EL (cell line): ENCODE data around the gene MAGEA9.
"Not testable (repeated sequence)": the region's sequence is repeated elsewhere in the genome, so short reads cannot be mapped to it uniquely, and the experiment has no call there.

Source experiments
- DNase-seq: peaks from one replicate; pipeline ENCODE4 v3.0.0-alpha.2; 2016

The MAGEA9 gene

DNA sequence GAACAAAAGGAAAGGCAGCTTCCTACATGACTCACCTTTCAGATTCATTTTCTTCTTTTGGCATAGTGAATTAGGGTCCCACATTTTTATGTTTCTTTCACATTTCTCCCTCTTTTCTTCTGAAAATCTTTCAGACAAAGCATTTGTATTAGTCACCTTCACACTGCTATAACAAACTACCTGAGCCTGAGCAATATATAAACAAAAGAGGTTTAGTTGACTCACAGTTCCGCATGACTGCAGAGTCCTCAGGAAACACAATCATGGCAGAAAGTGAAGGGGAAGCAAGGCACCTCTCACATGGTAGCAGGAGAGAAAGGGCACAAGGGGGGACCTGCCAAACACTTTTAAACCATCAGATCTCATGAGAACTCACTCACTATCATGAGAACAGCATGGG, 36.9 kb downstream of the MAGEA9 start:
- DNase-seq = no peak

DNA sequence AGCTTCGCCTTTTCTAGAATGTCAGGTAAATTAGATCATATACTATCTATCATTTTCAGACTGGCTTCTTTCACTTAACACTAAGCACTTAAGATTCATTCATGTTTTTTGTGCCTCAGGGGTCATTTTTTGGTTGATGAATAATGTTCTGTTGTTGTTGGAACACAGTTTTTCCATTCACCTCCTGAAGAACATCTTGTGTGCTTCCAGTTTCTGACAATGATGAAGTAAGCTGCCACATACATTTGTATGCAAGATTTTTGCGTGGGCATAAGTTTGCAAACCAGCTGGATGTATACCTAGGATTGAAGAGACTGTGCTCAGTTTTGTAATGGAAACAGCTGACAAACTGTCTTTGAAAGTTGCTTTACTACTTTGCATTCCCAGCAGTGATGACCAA, 37.6 kb downstream of the MAGEA9 start:
- DNase-seq = no peak

DNA sequence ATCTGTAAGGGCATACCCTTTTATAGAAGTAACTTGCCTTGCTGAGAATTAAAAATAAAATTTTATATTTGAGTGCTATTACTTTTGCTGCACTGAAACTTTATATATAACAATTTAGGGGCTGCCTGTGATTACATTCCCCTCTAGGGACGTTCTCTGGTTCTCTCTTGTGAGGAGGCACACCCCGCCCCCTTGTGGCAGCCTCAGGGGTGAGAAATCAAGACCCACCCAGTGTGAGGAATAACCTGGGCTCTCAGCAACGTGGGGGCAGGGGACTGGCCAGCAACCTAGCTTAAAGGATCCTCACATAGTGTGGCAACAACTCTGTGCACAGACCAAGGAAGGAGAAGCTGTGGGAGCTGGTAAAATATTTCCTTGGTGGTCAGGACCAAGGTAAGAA, 43.7 kb downstream of the MAGEA9 start:
- DNase-seq = peak; percentile 3

DNA sequence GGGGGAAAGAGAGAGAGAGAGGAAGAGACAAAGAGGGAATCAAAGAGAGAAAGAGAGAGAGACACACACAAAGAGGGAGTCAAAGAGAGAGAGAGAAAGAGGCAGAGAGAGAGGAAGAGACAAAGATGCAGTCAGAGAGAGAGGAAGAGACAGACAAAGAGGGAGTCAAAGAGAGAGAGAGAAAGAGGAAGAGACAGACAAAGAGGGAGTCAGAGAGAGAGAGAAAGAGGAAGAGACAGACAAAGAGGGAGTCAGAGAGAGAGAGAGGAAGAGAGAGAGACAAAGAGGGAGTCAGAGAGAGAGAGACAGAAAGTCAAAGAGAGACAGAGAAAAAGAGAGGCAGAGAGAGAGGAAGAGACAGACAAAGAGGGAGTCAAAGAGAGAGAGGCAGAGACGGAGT, 45.5 kb downstream of the MAGEA9 start:
- no peak for DNase-seq

DNA sequence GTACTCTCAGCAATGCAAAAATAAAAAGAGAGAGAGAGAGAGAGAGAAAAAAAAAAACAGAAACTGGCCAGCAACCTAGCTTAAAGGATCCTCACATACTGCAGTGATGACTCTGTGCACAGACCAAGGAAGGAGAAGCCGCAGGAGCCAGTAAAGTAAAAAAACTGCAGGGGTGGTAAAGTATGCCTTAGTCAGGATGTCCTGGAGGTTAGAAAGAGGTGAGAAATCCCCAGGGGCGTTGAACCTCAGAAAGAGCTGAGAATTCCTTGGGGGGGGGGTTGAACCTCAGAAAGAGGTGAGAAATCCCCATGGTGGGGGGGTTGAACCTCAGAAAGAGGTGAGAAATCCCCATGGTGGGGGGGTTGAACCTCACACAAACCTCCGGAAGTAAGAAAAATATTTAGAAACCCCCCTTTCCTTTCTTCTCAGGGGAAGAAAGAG, 48.0 kb downstream of the MAGEA9 start:
- peak; percentile 53 for DNase-seq

DNA sequence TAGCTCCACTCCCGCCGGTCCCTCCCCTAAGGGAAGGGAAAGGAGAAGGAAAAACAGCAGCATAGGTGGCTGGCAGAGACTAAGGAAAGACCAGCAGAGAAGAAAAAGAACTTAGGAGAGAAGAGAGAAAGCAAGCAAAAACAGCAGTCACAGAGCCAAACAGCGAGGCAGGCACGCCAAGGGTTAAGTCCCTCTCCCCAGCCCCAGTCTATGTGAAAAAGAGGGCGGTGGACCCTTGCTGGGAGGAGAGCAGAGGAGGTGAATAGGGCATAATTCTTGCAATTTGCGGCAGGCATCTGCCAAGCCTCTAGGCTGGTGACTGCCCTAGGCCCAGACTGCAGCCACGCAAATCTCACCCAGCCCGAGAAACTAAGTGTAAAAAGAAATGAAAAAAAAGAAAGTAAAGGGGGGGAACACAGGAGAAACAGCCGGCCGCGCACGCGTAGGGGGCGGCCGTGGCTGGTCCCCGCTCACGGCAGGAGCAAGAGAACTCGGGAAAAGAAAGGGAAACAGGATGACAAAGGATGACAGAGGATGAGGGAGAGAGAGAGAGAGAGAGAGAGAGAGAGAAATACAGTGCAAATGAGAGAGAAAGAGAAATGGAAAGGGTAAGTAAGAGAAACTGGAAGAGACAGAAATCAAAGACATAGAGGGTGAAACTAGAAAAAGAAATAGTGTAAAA, 48.6 kb downstream of the MAGEA9 start:
- peak; percentile 20 for DNase-seq

DNA sequence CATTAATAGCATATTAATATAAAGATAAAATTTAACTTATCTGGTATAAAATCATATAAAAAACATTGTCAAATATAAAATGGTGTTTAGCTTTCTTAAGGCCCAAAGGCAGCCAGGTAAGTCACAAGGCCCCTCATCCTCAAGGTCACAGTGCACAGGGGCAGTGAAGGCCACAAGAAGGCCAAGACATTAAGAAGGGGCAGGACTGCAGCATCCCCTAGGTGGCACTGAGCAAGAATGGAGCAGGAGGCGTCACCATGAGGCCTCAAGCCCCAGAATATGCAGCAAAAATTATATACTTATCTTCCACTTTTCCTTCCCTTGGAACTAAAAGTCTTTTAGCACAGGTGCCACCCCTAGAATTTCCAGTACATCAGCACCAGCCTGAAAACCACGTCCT, 49.7 kb downstream of the MAGEA9 start:
- DNase-seq = no peak

DNA sequence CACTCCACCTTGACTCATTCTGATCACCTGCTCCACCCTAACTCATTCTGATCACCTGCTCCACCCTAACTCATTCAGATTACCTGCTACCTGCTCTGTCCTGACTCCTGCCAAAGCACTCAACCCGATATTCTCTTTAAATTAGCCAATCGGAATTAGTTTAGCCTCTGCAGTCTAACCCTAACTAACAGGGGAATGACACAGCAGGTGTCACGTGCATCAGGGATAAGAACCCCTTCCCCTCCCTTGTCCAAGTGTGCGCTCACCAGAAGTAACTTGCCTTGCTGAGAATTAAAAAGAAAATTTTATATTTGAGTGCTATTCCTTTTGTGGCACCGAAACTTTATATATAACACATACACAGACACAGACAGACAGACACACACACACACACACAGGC, 55.0 kb downstream of the MAGEA9 start:
- not testable (repeated sequence) for DNase-seq

DNA sequence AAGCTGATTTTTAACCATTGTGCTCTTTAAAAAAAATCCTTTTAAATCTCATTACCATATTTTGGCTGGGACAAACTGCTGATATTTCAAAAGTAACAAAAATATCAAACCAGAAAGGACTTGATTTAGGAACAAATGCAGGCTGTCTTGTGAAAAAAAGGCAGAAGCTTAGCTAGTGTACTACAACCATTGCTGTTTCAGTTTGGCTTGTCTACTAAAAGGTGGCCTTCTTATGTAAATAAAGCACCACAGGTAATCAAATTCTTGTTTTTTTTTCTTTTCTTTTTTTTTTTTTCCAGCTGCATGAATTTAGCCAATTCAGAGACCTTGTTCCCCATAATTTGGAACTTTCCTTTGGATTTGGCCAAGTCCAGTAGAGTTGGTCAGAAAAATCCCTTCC, 55.4 kb downstream of the MAGEA9 start:
- DNase-seq = no peak
